DMS79 treated with DMSO at 0.1 percent for 48 hours (cell line): ENCODE measurements around the gene SMIM43.
"Not testable (repeated sequence)": the region's sequence is repeated elsewhere in the genome, so short reads cannot be mapped to it uniquely, and the experiment has no call there.

Experiments
- DNase-seq: peaks from one replicate; lab custom pipeline; 2025; lab: John Stamatoyannopoulos, UW

Gene SMIM43

DNA sequence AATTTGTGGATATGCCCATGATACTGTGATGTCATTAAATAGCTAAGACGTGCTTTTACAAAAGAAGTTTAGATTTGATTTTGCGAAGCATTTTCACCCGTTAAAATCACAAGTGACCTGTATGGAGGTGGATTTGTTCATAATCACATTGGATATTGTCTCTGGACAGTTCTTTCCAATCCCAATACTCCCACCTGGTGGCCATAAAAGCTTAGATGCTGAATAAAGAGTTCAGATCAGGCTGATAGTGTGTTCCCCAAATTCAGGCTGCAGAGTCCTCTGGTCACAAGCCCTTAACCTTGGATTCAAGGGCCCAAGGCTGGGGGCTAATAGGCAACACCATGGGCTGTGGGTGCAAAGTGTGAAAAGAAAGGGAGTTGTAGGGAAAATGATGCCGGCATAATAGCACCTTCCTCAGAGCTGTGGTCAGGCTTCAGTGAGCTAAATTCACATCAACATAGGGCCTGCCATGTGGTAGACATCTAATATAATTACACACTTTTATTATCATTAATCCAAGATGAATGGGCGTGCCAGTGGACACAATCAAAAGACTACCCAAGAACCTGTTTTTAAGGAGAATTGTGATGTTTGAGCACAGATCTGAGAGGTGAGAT is 28.1 kb downstream of the SMIM43 start:
- DNase-seq: no peak

DNA sequence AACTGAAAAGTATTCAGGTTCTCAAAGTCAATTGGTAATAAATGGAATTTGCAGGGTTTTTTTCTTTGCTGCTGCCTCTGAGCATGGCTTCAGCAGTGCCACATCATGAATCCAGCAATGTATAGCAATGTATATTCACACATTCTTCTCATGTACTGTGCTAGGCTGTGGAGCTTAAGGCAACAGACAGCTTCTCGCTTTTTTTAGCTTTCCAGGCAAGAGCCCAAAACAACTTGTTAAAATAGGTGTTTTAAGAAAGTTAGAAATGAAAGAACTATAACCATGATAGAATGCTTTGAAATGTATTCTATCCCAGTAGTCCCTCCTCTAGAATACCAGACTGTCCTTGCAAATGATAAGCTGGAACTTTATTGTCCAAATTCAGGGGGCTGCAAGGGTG is 30.4 kb downstream of the SMIM43 start:
- no peak for DNase-seq

DNA sequence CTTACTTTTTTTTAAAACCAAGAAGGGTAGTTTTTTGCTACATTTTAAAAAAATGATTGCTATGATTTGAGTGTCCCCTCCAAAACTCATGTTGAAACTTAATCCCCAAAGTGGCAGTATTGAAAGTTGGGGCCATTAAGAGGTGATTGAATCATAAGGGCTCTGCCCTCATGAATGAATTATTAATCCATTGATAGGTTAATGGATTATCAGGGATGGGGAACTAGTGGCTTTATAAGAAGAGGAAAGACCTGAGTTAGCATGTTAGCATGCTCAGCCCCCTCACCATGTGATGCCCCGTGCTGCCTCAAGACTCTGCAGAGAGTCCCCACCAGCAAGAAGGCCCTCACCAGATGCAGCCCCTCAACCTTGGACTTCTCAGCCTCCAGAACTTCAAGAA is 31.0 kb downstream of the SMIM43 start:
- DNase-seq: no peak

GRCh38 chr4:121729753-121730152 is 35.2 kb downstream of the SMIM43 start:
- DNase-seq: not testable (repeated sequence)

GRCh38 chr4:121728798-121729226 is 36.2 kb downstream of the SMIM43 start:
- DNase-seq: no peak

DNA sequence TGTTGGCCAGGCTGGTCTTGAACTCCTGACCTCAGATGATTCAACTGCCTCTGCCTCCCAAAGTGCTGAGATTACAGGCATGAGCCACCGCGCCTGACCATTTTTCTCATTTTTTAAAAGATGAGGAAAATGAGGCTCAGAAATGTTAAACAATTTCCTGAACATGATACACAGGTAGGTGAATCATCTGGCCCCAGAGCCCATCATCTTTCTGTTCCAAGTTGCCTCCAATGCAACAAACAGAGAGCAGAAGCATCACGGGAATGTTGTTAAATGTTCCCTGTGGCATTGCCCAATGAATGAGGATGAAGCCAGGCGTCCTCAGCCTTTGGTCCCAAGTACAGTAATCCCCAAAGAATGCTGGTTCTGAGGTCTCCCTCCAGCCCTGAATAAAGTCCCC is 36.9 kb downstream of the SMIM43 start:
- DNase-seq: no peak

DNA sequence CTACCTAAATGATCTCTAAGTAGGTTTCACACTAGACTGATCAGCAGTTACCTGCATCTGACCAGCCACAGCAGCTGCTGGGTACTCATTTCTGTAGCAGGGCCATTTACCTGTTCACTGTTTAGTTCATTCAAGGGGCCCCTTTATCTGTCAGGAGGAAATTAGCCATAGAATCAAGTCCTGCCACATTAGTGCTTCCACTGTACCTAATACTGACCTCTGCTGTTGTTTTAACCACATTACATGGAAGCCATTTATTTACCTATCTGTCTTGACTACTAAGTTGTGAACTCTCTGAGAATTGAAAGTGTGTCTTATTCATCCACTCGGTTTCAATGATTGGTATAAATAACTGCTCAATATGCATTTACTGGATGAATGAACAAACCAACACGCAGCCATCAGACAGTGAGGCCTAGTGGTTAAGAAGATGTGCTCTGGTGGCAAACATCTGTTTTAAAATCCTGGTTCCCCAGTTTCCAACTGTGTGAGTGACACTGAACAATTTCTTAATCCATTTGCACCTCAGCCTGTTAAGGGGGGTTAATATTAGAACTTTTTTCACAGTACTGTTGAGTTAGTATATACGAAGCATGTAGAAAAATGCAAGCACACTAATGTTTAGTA is 38.2 kb downstream of the SMIM43 start:
- peak; percentile 7 for DNase-seq

DNA sequence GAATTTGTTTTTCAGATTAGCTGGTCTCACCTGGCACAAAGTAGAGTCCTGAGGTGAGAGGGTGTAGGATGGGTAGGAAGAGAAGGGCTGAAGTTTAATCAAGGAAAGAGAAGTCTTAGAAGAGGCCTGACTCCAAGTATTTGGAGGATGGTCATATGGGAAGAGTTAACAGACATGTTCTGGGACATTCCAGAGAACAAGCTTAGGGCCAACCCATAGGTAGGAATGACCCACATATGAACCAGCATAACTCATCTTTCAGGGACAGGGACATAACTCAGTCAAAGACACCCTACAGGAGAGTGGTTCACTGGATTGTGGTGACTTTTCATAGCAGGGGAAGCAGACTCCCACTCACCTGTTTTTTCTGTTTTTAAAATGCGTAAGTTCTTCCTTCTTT is 40.3 kb downstream of the SMIM43 start:
- no peak for DNase-seq

DNA sequence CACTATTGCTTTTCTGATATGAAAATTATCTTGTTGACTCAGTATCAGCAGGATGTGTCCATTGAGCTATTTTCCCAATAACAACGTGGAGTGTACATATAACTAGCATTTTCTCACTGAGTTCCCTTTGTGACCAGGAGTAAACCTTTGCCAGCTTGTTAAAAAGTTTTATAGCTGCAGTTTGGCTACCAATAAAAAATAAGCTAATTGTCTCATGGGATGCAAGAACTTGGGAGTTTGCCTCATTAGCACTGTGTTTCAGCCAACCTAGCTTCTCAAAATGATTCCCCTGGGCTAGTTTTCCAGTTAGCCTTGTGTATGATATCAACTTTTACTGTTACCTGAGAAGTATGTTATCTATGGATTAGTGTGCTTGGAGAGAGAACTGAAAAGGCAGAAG is 43.3 kb downstream of the SMIM43 start:
- DNase-seq: no peak

GRCh38 chr4:121720109-121720508 is 44.9 kb downstream of the SMIM43 start:
- DNase-seq: no peak

DNA sequence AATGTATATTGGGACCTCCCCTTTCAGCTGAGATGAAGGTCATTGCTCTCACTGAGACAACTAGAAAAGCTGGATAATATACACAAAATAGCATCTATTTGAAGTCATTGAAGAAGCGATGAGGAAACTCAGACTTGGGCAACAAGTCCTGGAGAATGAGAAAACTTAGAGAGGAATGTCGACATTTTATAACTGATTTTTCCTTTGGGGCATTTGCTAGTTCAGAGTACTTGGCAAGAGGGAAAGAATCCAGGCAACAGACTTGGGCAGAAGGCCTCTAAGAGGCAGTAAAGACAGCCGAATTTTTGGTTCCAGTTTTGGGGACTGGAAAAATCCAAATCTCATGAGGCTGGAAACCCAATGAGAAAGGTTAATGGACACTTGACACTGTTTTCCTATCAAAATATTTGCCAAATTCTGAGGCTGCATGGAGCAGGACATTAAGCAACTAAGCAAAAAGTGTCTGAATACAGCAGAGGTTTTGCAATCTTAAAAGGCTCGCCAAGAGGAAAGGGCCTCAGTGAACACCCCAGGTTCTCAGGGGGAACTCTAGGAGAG is 47.2 kb downstream of the SMIM43 start:
- DNase-seq: no peak

DNA sequence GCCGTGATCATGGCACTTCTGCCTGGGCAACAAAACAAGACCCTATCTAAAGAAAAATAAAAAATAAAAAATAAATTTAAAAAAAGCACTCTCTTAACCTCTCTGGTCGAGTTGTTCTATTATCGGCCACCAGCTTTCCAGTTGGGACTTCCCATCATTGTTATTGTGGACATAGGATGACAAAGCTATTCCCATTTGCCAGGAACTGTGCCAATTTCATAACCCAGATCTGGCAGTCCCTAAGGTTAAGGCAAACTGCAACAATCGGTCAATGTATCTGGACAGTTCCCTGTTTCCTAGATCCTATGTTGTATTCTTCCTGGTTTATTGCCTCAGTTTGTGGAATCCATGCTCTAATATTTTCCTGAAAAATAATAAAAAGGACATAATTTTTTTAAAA is 50.4 kb downstream of the SMIM43 start:
- DNase-seq: no peak

DNA sequence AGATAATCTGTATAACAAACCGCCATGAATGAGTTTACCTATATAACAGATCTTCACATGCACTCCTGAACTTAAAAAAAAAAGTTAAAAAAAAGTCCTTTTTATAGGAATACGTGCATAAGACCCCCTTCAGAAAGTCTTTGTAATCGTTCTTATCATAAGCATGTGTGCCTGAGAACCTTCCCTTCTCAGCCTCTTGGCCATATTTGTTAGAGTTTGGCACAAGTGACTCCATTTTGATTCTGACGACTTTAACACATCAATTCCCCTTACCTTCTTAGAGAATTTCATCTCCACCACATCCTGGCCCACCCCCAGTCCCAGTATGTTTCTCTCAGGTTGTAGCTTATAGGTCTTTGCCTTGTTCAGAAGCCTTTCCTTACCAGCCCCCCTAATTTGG is 52.2 kb downstream of the SMIM43 start:
- no peak for DNase-seq

DNA sequence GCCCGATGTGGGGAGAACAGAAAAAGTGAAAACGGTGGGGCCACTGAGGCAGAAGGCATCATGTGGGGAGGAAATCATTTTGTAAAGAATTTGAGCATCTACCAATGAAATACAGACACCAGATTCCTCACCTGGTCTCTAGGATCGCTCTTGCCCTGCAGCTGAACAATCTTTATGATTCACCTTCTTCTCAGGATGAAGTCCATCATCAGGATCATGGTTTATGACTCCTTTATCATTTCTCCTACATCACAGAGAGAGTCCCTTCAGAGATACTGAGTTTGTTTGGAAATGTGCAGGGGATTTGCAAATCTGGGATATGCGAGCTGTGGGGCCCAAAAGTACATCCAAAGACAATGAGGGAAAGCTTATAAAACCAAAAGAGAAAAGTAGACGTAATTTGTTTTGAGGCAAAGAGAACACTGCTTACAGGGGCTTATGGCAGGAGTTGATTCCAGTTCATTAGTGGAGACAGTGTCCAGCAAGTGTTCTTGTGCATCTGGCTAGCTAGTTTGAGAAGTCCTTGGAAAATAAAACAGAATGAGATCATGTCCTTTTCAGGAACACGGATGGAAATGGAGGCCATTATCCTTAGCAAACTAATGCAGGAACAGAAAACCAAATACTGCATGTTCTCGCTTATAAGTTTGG is 52.8 kb downstream of the SMIM43 start:
- DNase-seq: no peak

- no peak for DNase-seq
These were observed 53.5 kb downstream of the SMIM43 start for GRCh38 chr4:121711263-121712000.

- no peak for DNase-seq
These were observed 55.1 kb downstream of the SMIM43 start for GRCh38 chr4:121709766-121710405.
